HG02678 (cell line): ENCODE measurements around the gene RAPGEF5.

Experiments used
- ATAC-seq: cut with Tn5 transposase; IDR thresholded peaks from one replicate; pipeline ENCODE4 v1.9.1; 2021; ENCODE audit warnings: mild to moderate bottlenecking, moderate library complexity; ENCODE audit not compliant: unreplicated experiment

RAPGEF5 gene

GRCh38 chr7:22129166-22129565 lies 227.8 kb downstream of the RAPGEF5 start:
- no peak for ATAC-seq

GRCh38 chr7:22128528-22128920 lies 228.4 kb downstream of the RAPGEF5 start:
- no peak for ATAC-seq

GRCh38 chr7:22127835-22128527 lies 229.0 kb downstream of the RAPGEF5 start:
- ATAC-seq = no peak

DNA sequence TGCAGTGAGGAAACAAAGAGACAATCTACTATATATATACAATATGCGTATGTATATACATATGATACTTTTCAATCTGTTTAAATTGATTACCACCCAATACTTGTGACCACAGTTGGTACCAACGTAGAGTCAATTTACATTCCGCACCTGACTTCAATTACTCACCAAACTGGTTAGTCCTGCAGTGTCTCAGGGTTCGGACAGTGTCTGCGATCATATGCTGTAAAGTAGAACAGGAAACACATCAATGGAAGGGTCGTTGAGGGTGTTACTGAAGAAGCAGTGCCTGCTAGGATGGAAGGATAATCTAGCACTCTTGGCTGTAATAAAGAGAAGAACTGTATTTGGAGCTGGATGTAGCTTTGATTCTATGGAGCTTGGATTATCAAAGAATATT lies 231.5 kb downstream of the RAPGEF5 start:
- no peak for ATAC-seq

- no peak for ATAC-seq
Observed at GRCh38 chr7:22124941-22125340, 232.0 kb downstream of the RAPGEF5 start.

GRCh38 chr7:22123139-22123538 lies 233.8 kb downstream of the RAPGEF5 start:
- no peak for ATAC-seq

- no peak for ATAC-seq
Observed at GRCh38 chr7:22121702-22122474, 235.1 kb downstream of the RAPGEF5 start.

GRCh38 chr7:22120391-22121053 lies 236.4 kb downstream of the RAPGEF5 start:
- ATAC-seq = no peak

- ATAC-seq = no peak
Observed at GRCh38 chr7:22117222-22117621, 239.7 kb downstream of the RAPGEF5 start.

- no peak for ATAC-seq
Observed at GRCh38 chr7:22116451-22117030, 240.4 kb downstream of the RAPGEF5 start.

GRCh38 chr7:22115689-22116088 lies 241.3 kb downstream of the RAPGEF5 start:
- ATAC-seq = no peak

DNA sequence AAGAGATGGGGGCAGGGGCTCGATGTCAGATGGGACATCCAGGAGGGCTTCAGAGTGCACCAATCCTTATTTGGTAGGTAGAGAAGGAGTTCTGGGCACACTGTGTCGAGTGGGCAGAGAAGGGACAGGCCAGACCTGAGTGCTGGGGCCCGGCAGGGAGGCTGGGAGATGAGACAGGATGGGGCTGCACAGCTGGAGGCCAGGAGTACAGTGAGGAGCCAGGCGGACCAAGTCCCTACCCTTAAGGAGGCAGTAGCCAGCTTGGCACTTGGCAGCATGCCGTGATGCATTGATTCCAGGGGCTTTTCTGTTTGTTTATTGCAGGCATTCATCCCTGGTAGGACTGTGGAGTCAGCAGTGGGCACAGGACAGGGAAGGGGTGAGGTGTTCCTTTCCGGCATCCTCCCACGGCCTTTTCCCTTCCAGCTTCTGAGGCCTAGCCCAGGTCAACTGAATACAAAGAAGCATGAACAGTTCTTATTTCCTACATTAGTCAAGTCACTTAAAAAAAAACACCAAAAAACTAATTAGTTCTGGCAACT lies 242.4 kb downstream of the RAPGEF5 start:
- ATAC-seq = no peak

DNA sequence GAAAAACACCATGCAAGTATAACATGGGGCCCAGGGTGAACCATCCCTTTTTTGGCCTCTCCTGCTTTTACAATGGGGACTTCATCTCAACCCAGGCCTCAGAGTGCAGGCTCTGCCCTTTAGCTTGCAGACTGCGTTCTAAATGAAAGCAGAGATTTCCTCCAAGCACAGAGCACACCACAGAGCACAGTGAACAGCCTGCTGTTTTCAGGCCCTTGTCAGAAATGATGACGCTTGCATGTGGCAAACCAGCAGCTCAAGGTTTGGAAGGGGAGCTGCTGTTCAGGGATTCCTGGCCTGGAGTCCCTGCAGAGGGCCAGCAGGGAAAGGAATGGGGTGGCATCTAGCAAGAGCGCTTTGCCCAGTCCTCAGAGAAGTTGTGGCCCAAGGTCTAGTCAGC lies 243.9 kb downstream of the RAPGEF5 start:
- no peak for ATAC-seq

DNA sequence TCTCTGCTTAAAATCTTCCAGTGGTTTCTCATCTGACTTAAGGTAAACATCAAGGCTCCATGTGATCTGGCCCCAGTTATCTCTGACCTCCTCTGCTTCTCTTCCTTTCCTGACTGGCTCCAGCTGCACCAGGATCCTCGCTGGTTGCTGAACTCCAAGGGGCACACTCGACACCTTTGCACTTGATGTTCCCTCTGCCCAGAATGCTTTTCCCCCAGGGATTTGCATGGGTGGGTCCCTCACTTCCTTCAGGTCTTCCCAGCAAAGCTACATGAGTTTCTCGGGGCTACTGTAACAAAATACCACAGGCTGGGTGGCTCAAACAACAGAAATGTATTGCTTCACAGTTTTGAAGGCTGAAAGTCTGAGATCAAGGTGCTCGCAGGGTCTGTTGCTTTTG lies 245.3 kb downstream of the RAPGEF5 start:
- ATAC-seq = no peak

DNA sequence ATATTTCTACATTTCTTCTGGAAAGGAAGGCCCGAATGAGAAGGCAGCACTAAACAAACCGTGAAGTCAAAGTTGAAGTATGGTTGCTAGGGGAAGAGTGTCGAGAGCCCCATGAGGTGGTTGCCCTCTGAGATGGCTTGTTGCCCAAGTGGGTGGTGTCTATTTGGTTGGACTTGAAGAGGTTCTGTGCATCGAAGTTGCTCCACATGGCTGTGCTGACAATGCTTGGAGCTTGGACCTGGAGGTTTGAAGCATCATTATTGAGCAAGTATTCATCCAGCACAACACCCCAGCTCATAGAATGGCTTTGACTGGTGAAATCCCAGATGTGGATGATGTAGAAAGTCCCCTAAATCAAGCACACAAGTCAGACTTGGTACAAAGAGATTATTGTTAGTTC lies 246.1 kb downstream of the RAPGEF5 start:
- no peak for ATAC-seq

- peak; percentile 72 for ATAC-seq
Observed at GRCh38 chr7:22110227-22110839, 246.6 kb downstream of the RAPGEF5 start.

DNA sequence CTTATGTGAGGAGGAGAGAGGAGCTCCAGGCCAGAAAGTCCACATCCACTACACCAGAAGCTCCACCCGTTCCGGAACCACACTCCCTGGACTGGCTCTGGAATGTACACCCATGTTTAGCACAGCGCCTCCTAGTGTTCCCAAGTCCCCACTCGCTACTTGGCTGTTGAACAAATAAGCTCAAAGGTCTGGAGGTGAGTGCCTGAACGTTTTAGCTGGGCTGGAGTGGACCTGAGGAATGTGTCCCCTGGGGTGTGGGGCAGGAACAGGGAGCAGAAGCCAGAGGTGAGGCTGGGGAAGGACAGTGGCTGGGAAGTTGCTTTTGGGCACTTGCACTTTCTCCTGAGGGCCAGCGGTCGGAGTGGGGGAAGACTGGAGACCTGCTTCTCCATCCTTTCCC lies 247.2 kb downstream of the RAPGEF5 start:
- no peak for ATAC-seq

- no peak for ATAC-seq
Observed at GRCh38 chr7:22108151-22108845, 248.7 kb downstream of the RAPGEF5 start.

DNA sequence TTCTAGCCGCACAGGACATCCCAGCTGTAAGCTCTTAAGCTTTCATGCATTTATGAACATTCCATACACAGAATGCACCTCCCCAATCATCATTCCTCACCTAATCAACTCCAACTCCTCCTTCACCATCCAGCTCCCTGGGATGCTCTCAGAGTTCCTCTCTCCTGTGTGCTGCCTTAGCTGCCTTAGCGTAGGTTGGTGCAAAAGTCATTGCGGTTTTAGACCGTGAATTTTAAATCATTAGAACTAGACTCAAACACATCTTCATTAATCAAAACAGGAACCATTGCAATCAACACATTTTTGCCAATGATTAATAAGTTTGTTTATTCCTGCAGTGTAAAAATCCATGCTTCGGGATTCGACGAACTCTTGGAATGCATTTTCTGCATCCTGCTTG lies 251.4 kb downstream of the RAPGEF5 start:
- ATAC-seq = no peak
